Naive thymus-derived CD8-positive, alpha-beta T cell (primary cell): ENCODE measurements around the gene C1S. TPM values are rescaled to one million over a fixed set of nuclear protein-coding genes. Genes with fewer than 3 reads are reported as not detected.

Experiments used
- ATAC-seq, 2 donors: fragments of 150-1000 bp; cut with Tn5 transposase in 1 of 2; sonication (Bioruptor Pico), chemical (Tn5 transposase) in 1 of 2; 1 replicate in 1 of 2; 2 replicates in 1 of 2; pipeline ENCODE4 v1.10.0; 2021; ENCODE audit warnings: mild to moderate bottlenecking in 2 of 2, moderate library complexity in 2 of 2
- POLR2A ChIA-PET: fragments of 350-600 bp; sonication (Branson Sonifier 250); formaldehyde crosslinking; loops from one replicate; lab custom pipeline; 2021; ENCODE audit warnings: antibody characterized with exemption; lab: Charles Lee
- DNase-seq, 10 donors: peaks; one replicate each; pipeline versions ENCODE4 v3.0.0 to v3.0.0-alpha.2; 2020 to 2022
- H3K27ac Mint-ChIP-seq, 10 donors: one replicate each; pipeline ENCODE4 v1.8.0; 2020 to 2022; ENCODE audit warnings: mild to moderate bottlenecking in 10 of 10, mixed read lengths in 10 of 10, moderate library complexity in 4 of 10, inconsistent platforms in 1 of 10
- H3K27me3 Mint-ChIP-seq, 5 donors: one replicate each; pipeline ENCODE4 v1.8.0; 2021 to 2022; ENCODE audit warnings: mixed read lengths in 5 of 5
- H3K36me3 Mint-ChIP-seq, 3 donors: one replicate each; pipeline ENCODE4 v1.8.0; 2020 to 2022; ENCODE audit warnings: mixed read lengths in 3 of 3, mild to moderate bottlenecking in 2 of 3, inconsistent platforms in 1 of 3
- H3K4me1 Mint-ChIP-seq, 4 donors: one replicate each; pipeline ENCODE4 v1.8.0; 2021 to 2022; ENCODE audit warnings: mixed read lengths in 4 of 4
- H3K4me3 Mint-ChIP-seq, 10 donors: one replicate each; pipeline ENCODE4 v1.8.0; 2020 to 2022; ENCODE audit warnings: mild to moderate bottlenecking in 10 of 10, mixed read lengths in 10 of 10, moderate library complexity in 6 of 10, inconsistent platforms in 1 of 10
- H3K9me3 Mint-ChIP-seq, 9 donors: one replicate each; pipeline ENCODE4 v1.8.0; 2020 to 2022; ENCODE audit warnings: mixed read lengths in 9 of 9, mild to moderate bottlenecking in 3 of 9, inconsistent platforms in 1 of 9, moderate library complexity in 1 of 9
- polyA plus RNA-seq, 3 donors: library from polyadenylated mRNA; unstranded; fragments of 300-500 nt; fragmentation: Illumina TruSeq; gene quantifications; one replicate each; pipeline ENCODE4 v1.2.3, GENCODE V29; 2021
- total RNA-seq, 8 experiments: library from RNA in 2 of 8; stranded (reverse) in 2 of 8; gene quantifications; one replicate each; pipeline ENCODE4 v1.2.3 and lab custom pipeline; 2021 to 2026

Gene C1S
- total and polyA plus RNA-seq, 5 experiments from 2014 or later = 0.15 to 3.3 (median 2.3) TPM; not detected in 2

DNA sequence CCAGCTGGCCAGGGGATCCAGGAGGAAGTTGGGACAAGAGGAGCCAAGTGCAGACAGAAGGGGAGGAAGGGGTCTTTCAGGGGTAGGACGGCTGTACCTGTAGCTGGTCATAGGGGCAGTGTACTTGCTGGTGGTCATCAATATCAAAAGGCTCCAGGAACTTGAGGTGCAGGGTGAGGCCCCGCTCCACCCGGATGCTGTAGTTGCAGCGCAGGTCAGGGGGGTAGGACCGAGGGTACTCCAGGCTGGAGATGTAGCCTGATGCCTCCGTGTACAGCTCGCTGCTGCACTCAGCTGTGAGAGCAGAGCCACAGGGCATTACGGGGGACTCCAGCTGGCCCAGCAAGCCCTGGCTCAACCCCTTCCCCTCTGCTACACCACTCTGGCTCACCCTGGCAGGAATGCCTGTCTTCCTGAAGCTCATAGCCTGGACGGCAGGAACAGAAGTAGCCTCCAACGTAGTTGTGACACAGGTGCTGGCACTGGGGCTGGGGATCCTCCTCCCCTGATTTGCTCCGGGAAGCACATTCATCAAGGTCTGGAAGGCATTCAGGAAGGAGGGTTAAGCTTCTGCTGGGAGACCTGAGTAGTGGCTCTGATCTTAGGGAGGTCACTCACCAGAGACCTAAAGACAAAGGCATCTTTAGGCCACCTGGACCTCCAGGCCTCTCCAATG lies 28.8 kb downstream of the C1S start:
- POLR2A ChIA-PET = no interaction called here
- no peak for DNase-seq
- Mint-ChIP-seq H3K4me3 (no peak overlapping the region), H3K9me3 (no peaks in the 10 kb centered on the region), H3K27me3 (no peaks in the 10 kb centered on the region), H3K36me3 (no peaks in the 10 kb centered on the region), H3K27ac (peak overlapping the region in 2 of 10 donors; percentile 64 to 66), H3K4me1 (peaks cover 3 to 17% (median 12%) of the 10 kb centered on the region in 4 donors)
- ATAC-seq = no peak

DNA sequence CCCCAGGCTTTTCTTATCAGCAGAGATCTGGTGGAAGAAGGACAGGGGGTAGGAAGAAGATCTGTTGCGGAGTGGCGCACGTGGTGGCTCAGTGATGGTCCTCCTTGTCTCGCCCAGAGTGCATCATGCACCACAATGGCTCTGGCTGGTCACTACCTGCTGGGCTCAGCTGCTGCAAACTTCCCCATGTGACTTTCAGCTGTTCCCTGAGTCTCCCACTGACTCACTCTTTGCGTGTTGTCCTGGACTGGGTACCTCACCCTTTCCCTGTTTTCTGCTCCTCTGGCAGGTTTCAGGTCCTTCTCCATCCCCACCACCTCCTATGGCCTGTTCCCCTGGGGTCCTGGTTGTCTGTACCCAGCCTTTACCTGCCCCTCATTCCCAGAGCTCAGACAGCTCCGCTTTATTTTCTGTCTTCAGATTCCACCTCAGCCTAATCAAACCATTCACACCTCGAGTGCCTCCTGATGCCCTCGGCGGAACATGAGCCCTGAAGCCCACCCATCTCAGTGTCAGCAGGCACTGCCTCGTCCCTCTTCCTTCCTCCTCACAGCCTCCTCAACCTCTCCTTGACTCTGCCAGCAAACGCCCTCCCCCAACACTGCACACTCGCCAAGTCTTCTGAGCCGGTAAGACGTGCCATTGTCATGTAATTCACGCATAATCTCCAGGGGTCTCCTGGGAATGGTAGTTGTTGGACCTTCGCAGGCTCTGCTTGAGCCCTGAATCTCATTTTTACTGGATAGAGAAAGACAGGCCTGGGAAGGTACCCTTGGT lies 29.9 kb downstream of the C1S start:
- H3K27me3 Mint-ChIP-seq = no peaks in the 10 kb centered on the region
- H3K9me3 Mint-ChIP-seq = no peaks in the 10 kb centered on the region
- peak overlapping the region in 1 of 10 donors; percentile 43 for H3K4me3 Mint-ChIP-seq

DNA sequence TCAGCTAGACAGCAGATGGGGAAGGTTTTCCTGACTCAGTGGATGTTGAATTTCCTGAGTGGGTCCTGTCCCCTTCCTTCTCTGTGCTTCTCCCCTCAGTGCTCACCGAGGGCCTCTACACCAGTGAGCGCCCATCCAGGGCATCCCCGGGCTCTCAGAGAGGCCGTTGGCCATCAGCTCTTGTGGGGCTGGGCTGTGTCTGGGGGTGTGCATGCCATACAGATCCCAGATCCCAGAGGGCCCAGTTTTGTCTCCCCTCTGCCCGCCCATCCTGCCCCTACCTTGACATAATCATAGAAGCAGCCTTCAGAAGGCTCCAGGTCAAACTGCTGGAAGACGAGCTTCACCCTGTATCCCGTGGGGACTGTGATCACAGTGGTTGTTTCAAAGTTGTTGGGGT lies 30.7 kb downstream of the C1S start:
- DNase-seq (no peak), ATAC-seq (no peak)
- Mint-ChIP-seq H3K4me1 (peaks cover 3 to 17% (median 13%) of the 10 kb centered on the region in 4 donors), H3K27ac (peak overlapping the region in 2 of 10 donors; percentile 48 to 67), H3K27me3 (no peaks in the 10 kb centered on the region), H3K4me3 (peak overlapping the region in 7 of 10 donors; percentile 13 to 83 (median 34)), H3K36me3 (no peaks in the 10 kb centered on the region), H3K9me3 (no peaks in the 10 kb centered on the region)
- POLR2A ChIA-PET = interaction anchor here (0.8 to 1.0 kb wide), 3 partner anchors 17 to 148 kb away, joined by 3 read pairs; partner anchors contain the start of genes C12orf57 and RNU7-1

More for the DNA sequence above, 29.9 kb downstream of the C1S start:
- ATAC-seq = no peak
- Mint-ChIP-seq H3K36me3 (no peaks in the 10 kb centered on the region), H3K4me1 (peaks cover 3 to 17% (median 12%) of the 10 kb centered on the region in 4 donors), H3K27ac (peak overlapping the region in 1 of 10 donors; percentile 52)
- no peak for DNase-seq
- POLR2A ChIA-PET = interaction anchor here (0.8 kb wide), 1 partner anchor 17 kb away, joined by 3 read pairs; no protein-coding TSS in a partner anchor

DNA sequence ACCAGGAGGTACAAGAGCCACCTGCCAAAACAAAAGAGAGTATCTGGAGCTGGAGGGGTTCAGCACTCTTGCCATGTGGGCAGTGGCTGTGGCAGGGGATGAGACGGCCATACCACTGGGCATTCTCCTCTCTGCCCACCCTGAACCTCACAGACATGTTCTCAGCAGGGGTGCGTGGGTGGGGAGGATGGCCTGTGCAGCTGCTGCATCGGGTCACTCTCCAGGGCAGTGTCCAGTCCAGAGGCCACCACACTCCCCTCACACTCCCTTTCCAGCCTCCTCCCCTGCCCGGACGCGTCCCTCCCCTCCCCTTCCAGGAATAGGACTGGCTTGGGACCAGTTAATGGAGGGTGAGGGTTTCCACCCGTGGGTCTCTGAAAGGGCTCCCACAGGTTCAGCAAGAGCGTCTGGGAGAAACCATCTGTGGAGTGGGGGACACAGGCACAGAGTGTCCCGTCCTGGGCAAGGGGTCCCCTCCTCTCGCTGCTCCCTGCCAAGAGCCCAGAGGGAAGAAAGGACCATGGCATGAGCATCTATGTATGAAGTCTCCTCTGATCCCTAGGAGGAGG lies 31.2 kb downstream of the C1S start:
- DNase-seq = no peak
- POLR2A ChIA-PET = interaction anchor here (0.8 to 1.5 kb wide), 3 partner anchors 147 to 166 kb away, joined by 3 read pairs; partner anchors contain the start of genes C12orf57 and RNU7-1
- Mint-ChIP-seq H3K27ac (peak overlapping the region; percentile 46 to 93 (median 75)), H3K27me3 (no peaks in the 10 kb centered on the region), H3K4me3 (peak overlapping the region; percentile 83 to 91 (median 86)), H3K36me3 (no peaks in the 10 kb centered on the region), H3K9me3 (no peaks in the 10 kb centered on the region), H3K4me1 (peaks cover 3 to 17% (median 13%) of the 10 kb centered on the region in 4 donors)
- ATAC-seq = peak in 1 of 2 donors; percentile 18

DNA sequence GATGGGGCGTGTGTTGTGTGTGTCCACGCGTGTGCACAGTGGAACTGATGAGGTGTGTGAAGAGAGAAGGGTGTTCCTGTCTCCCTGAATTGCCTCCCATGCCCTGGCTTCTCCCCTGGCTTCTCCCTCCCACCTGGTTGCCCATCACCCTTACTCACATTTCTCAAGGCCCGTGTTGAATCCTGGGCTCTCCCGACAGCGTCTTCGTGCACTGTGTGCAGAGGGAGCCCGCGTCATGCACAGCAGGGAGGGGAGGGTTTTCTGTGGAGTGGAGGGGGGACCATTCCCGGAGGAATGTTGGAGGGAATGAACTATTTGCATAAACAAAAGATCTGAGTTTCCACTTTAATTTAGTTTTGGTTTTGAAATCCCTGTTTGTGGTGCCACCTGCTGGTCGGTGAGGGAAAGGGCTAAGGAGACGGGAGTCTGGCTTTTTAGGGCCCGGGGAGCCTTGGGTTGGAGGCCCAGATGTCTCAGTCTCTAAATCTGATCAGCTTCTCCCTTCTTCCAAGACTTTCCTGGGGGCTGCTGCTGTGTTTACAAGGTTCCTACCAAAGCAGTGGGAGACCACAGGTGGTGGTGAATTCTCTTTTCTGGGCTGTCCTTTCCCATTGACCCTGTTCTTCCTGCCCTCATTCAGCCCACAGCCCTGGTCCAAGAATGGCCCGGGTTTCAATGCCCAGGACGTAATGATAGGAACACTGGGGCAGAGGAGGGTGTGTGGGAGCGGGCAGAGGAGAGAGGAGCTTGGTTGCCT lies 31.9 kb downstream of the C1S start, which contains the start of gene C1R:
Gene C1R (minus strand): TSS at position 217 of the 757 bp plus-strand sequence. CDS start 57 bp downstream, at position 160.
- ATAC-seq (peak; percentile 74 to 88), DNase-seq (peak; percentile 48 to 77 (median 64))
- H3K36me3 Mint-ChIP-seq = no peaks in the 10 kb centered on the region
- H3K4me1 Mint-ChIP-seq = peaks cover 3 to 17% (median 13%) of the 10 kb centered on the region in 4 donors
- peak within 1 kb of the TSS; percentile 67 to 93 (median 77) for H3K27ac Mint-ChIP-seq
- H3K4me3 Mint-ChIP-seq = peak within 1 kb of the TSS; percentile 83 to 91 (median 86)
- no peaks in the 10 kb centered on the region for H3K9me3 Mint-ChIP-seq
- POLR2A ChIA-PET = interaction anchor here (1.3 to 2.0 kb wide), 3 partner anchors 16 to 226 kb away, joined by 3 to 6 read pairs (median 3); partner anchors contain the start of gene C1RL
- H3K27me3 Mint-ChIP-seq = no peaks in the 10 kb centered on the region

DNA sequence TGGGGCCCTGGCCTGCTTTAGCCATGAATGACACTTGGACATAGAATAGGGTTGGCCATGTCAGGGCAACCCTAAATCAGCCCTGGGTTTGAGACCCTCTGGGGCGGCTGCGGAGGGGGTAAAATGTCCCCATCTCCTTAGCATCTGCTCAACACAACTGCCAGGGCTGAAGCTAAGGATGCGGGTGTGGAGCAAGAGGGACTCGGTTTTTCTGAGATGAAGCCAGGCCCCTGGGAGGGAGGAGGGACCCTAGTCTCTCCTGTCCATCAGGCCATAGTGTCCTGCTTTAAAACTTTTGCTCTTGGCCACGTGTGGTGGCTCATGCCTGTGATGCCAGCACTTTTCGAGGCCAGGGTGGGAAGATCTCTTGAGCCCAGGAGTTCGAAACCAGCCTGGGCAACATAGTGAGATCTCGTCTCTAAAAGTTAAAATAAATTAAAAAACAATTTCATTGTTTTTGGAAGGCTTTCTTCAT lies 32.5 kb downstream of the C1S start:
- DNase-seq (no peak), ATAC-seq (no peak)
- Mint-ChIP-seq H3K4me3 (peak overlapping the region in 4 of 10 donors; percentile 32 to 86 (median 64)), H3K4me1 (peaks cover 3 to 17% (median 13%) of the 10 kb centered on the region in 4 donors), H3K36me3 (no peaks in the 10 kb centered on the region), H3K27ac (peak overlapping the region in 1 of 10 donors; percentile 67), H3K27me3 (no peaks in the 10 kb centered on the region), H3K9me3 (no peaks in the 10 kb centered on the region)
- POLR2A ChIA-PET = interaction anchor here (1.3 to 2.0 kb wide), 3 partner anchors 16 to 227 kb away, joined by 3 to 6 read pairs (median 3); partner anchors contain the start of gene C1RL

DNA sequence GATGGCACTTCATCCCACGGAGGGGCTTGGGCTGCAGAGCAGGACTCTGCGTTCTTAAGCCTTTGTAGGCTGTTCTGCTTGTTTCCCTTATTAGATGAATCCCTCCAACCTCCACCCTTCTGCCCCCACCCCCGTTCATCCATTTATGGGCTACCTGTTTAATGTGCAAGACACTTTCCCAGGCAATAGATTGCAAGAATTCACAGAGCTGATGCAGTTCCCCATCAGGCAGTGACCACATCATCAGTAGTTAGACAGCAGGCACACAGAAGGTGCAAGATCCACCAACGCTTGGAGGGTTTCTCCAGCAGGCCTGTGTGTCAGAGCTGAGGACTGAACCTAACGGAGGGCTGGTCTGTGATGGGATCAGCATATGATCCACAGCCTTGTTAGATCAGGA lies 33.0 kb downstream of the C1S start:
- Mint-ChIP-seq H3K27ac (peak overlapping the region in 1 of 10 donors; percentile 55), H3K36me3 (peaks cover 0 to 4% (median 0%) of the 10 kb centered on the region in 3 donors), H3K4me3 (no peak overlapping the region), H3K4me1 (peaks cover 3 to 17% (median 13%) of the 10 kb centered on the region in 4 donors), H3K27me3 (no peaks in the 10 kb centered on the region), H3K9me3 (no peaks in the 10 kb centered on the region)
- POLR2A ChIA-PET = interaction anchor here (1.3 to 2.0 kb wide), 3 partner anchors 15 to 227 kb away, joined by 3 to 6 read pairs (median 3); partner anchors contain the start of gene C1RL
- DNase-seq (no peak), ATAC-seq (no peak)

DNA sequence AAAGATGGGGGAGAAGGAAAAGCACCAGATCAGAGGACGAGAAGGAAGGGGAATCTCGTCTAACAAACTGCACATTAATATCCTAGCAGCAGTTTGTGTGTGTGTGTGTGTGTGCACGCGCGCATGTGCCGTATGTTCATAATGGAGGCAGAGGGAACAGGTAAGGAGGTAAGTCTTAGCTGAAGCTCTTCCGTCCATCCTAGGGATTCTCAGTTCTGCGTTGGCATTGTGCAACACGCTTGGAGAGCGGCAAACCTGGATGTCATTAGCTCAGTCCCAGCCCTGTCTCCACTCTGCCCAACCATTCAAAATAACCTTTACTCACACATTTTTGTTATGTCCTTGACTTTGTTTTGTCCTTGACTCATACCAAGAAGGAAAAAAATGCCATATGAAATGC lies 33.4 kb downstream of the C1S start:
- Mint-ChIP-seq H3K27ac (peak overlapping the region in 3 of 10 donors; percentile 8 to 55 (median 13)), H3K27me3 (no peaks in the 10 kb centered on the region), H3K36me3 (peaks cover 0 to 6% (median 0%) of the 10 kb centered on the region in 3 donors), H3K9me3 (no peaks in the 10 kb centered on the region), H3K4me3 (peak overlapping the region in 1 of 10 donors; percentile 42), H3K4me1 (peaks cover 3 to 17% (median 13%) of the 10 kb centered on the region in 4 donors)
- POLR2A ChIA-PET = interaction anchor here (0.6 to 2.0 kb wide), 3 partner anchors 15 to 227 kb away, joined by 3 to 6 read pairs (median 4); partner anchors contain the start of gene C1RL
- ATAC-seq = no peak
- DNase-seq = no peak

DNA sequence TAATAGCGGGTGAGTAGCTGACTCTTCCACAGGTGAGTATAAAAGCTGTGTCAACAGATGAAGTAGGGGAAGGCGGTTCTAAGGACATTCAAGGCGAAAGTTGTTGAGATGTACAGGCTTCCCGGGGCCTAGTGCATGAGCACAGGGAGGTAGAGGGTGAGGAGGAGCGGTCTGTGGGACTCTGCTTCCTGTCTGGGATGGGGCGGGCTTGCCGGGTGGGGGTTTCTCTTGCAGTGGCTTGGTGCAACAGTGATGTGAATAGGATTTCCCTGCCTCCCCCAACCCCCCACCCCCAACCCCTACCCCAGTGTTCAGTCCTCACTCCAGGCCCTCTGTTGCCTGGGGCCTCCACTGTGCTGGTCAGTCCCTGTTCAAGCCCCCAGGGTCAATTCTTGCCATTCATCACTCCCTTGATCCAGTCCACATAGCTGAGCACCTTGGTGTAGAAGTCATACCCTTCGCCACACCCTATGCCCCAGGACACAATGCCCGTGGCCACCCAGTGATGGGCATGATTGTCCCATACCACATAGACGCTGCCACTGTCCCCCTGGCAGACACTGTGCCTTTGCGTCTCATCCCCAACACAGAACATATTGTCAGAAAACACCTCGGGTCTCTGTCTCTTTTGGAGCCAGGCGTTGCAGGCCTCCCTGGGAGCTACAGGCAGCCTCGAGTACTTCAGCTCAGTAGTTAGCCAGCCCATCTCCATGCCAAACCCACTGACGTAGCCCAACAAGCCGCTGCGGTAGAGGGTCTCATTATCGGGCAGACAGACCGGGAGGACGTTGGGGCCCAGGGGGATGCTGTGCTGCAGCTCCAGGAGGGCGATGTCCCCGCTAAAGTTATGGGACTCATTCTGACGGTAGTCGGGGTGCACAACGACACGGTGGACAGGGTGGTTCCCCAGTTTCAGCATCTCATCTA lies 35.8 kb downstream of the C1S start:
- POLR2A ChIA-PET = interaction anchor here (1.0 kb wide), 2 partner anchors 12 to 182 kb away, joined by 3 to 5 read pairs; partner anchors contain the start of gene ENO2
- Mint-ChIP-seq H3K9me3 (no peaks in the 10 kb centered on the region), H3K36me3 (peaks cover 0 to 17% (median 0%) of the 10 kb centered on the region in 3 donors), H3K27me3 (no peaks in the 10 kb centered on the region), H3K4me3 (no peak overlapping the region), H3K27ac (peak overlapping the region in 5 of 10 donors; percentile 27 to 86 (median 33)), H3K4me1 (peaks cover 5 to 17% (median 13%) of the 10 kb centered on the region in 4 donors)
- DNase-seq = no peak
- ATAC-seq = no peak

DNA sequence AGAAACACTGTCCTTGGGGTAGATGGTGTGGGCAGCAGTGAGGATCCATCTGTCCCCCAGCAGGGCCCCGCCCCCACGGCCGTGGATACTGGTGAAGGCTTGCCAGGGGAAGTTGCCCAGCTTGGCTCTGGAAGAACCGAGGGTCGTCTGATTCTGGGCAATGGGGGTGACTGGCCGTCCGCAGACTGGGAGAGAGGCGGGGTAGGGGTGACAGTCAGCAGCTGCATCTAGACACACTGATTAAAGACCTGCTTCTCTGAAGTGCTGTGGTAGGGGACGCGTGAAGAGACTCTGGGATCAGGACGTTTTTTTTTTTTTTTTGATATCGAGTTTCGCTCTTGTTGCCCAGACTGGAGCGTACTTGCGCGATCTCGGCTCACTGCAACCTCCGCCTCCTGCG lies 36.5 kb downstream of the C1S start:
- DNase-seq = no peak
- Mint-ChIP-seq H3K27ac (peak overlapping the region in 1 of 10 donors; percentile 48), H3K27me3 (no peaks in the 10 kb centered on the region), H3K4me1 (peaks cover 3 to 15% (median 8%) of the 10 kb centered on the region in 4 donors), H3K9me3 (no peaks in the 10 kb centered on the region), H3K36me3 (peaks cover 0 to 18% (median 0%) of the 10 kb centered on the region in 3 donors), H3K4me3 (no peak overlapping the region)
- no peak for ATAC-seq
- POLR2A ChIA-PET = interaction anchor here (0.7 kb wide), 1 partner anchor 11 kb away, joined by 3 read pairs; no protein-coding TSS in a partner anchor
